ENCODE measurements around the gene PRAC1.

DNA sequence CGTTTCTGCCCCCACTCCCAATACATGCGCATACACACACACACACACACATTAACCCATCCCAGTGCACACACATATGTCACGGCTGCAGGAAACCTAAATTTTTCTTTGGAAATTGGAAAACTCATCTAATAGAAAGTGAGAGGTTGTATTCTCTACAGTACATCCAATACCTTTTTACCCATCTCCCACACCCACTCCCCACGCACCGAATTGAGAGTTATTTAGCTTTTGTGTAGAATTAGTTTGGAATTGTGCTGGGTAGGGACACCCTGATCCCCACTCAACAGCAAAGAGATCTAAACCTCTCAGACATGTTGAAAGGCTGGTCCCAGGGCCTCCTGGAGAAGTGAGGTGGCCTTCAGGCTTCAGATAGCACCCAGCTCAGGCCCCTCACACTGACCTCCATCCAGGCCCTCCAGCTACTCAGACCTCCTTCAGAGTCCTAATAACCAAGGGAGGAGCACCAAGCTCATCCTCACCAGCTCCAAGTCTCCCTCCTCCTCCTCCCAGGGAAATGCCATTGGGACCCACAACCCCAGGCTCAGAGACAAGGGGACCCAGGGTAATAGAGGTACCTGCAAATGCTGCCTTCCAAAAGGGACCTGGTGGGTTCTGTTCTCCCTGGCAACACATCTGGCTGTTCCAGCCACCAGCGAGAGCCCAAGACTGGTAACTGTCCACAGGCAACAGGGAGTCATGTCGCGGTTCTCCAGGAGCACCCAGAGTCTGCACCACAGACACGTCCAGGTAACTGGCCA is 5.3 kb upstream of the PRAC1 start:
- TF ChIP-seq CTCF (IDR thresholded peaks at IDR 0.05; ENCODE audit: borderline replicate concordance, extremely low read depth, low read length, poor library complexity, severe bottlenecking) (no peak), EZH2 (IDR thresholded peaks at IDR 0.05; ENCODE audit: borderline replicate concordance, low read depth, low read length, severe bottlenecking) (no peak)
